ENCODE measurements around the gene DACT3. TPM values are rescaled to one million over a fixed set of nuclear protein-coding genes. Genes with fewer than 3 reads are reported as not detected.

Gene DACT3
- total RNA-seq, 2 experiments from 2014 or later = 0.15 to 0.20 TPM

GRCh38 chr19:46660551-46661019 is 397 bp downstream of the DACT3 start:
- H3K4me1 Mint-ChIP-seq = peaks cover 19% of the 10 kb centered on the region
- DNase-seq = no peak
- POLR2A ChIA-PET = interaction anchor here (1.0 to 3.4 kb wide), 10 partner anchors 11 to 180 kb away, joined by 3 to 34 read pairs (median 6); partner anchors contain the start of gene CALM3
- CTCF ChIA-PET = interaction anchor here (0.9 to 5.9 kb wide), 16 partner anchors 10 to 191 kb away, joined by 3 to 136 read pairs (median 8); partner anchors contain the start of genes AP2S1 and CALM3
- peaks cover 40% of the 10 kb centered on the region for H3K27me3 Mint-ChIP-seq
- H3K4me3 Mint-ChIP-seq = peak overlapping the region; percentile 43
- no peaks in the 10 kb centered on the region for H3K36me3 Mint-ChIP-seq (ENCODE audit: low read depth)
- no peaks in the 10 kb centered on the region for H3K9me3 Mint-ChIP-seq
- no peak overlapping the region for H3K27ac Mint-ChIP-seq

- Mint-ChIP-seq H3K36me3 (ENCODE audit: low read depth) (no peaks in the 10 kb centered on the region), H3K9me3 (no peaks in the 10 kb centered on the region), H3K4me3 (peak overlapping the region; percentile 43), H3K4me1 (peaks cover 19% of the 10 kb centered on the region), H3K27ac (no peak overlapping the region), H3K27me3 (peaks cover 43% of the 10 kb centered on the region)
- DNase-seq = no peak
- CTCF ChIA-PET = interaction anchor here (0.6 to 5.9 kb wide), 3 partner anchors 15 to 163 kb away, joined by 4 to 136 read pairs (median 14); no protein-coding TSS in a partner anchor
- POLR2A ChIA-PET = interaction anchor here (1.0 to 3.4 kb wide), 2 partner anchors 42 to 47 kb away, joined by 3 to 34 read pairs; no protein-coding TSS in a partner anchor
Observed at GRCh38 chr19:46660008-46660517, 919 bp downstream of the DACT3 start.

- Mint-ChIP-seq H3K9me3 (no peaks in the 10 kb centered on the region), H3K4me1 (peaks cover 19% of the 10 kb centered on the region), H3K4me3 (peak overlapping the region; percentile 37), H3K36me3 (ENCODE audit: low read depth) (no peaks in the 10 kb centered on the region), H3K27ac (no peak overlapping the region), H3K27me3 (peaks cover 43% of the 10 kb centered on the region)
- ChIA-PET CTCF (interaction anchor here (0.6 to 5.9 kb wide), 4 partner anchors 45 to 1568 kb away, joined by 3 to 136 read pairs (median 4); no protein-coding TSS in a partner anchor), POLR2A (interaction anchor here (0.7 kb wide), 1 partner anchor 49 kb away, joined by 3 read pairs; no protein-coding TSS in a partner anchor)
- no peak for DNase-seq
Observed at GRCh38 chr19:46659151-46660007, 1.6 kb downstream of the DACT3 start.

GRCh38 chr19:46656541-46656940 is 4.4 kb downstream of the DACT3 start:
- no peak for DNase-seq
- POLR2A ChIA-PET = no interaction called here

GRCh38 chr19:46654621-46655152 is 6.3 kb downstream of the DACT3 start:
- Mint-ChIP-seq H3K27ac (no peak overlapping the region), H3K27me3 (peaks cover 48% of the 10 kb centered on the region), H3K9me3 (no peaks in the 10 kb centered on the region), H3K4me3 (no peak overlapping the region), H3K36me3 (ENCODE audit: low read depth) (no peaks in the 10 kb centered on the region), H3K4me1 (peaks cover 1% of the 10 kb centered on the region)
- ChIA-PET POLR2A (interaction anchor here (1.0 kb wide), 1 partner anchor 15 kb away, joined by 4 read pairs; no protein-coding TSS in a partner anchor), CTCF (no interaction called here)
- DNase-seq = no peak

More at GRCh38 chr19:46656541-46656940, 4.4 kb downstream of the DACT3 start:
- no peak overlapping the region for H3K27ac Mint-ChIP-seq
- no peak overlapping the region for H3K4me3 Mint-ChIP-seq
- H3K27me3 Mint-ChIP-seq = peaks cover 43% of the 10 kb centered on the region
- no peaks in the 10 kb centered on the region for H3K9me3 Mint-ChIP-seq
- H3K4me1 Mint-ChIP-seq = peaks cover 11% of the 10 kb centered on the region
- H3K36me3 Mint-ChIP-seq (ENCODE audit: low read depth) = no peaks in the 10 kb centered on the region
- CTCF ChIA-PET = interaction anchor here (1.5 kb wide), 1 partner anchor 127 kb away, joined by 3 read pairs; no protein-coding TSS in a partner anchor

GRCh38 chr19:46650445-46650844 is 10.5 kb downstream of the DACT3 start:
- POLR2A ChIA-PET = no interaction called here

GRCh38 chr19:46648961-46649960 is 11.7 kb downstream of the DACT3 start:
- POLR2A ChIA-PET = no interaction called here
- H3K4me1 Mint-ChIP-seq = peaks cover 6% of the 10 kb centered on the region
- H3K4me3 Mint-ChIP-seq = no peak overlapping the region
- peaks cover 50% of the 10 kb centered on the region for H3K27me3 Mint-ChIP-seq
- DNase-seq = no peak
- H3K36me3 Mint-ChIP-seq (ENCODE audit: low read depth) = peaks cover 6% of the 10 kb centered on the region
- no peak overlapping the region for H3K27ac Mint-ChIP-seq
- CTCF ChIA-PET = interaction anchor here (1.4 kb wide), 1 partner anchor 12 kb away, joined by 4 read pairs; the partner anchor contains the start of gene DACT3
- H3K9me3 Mint-ChIP-seq = no peaks in the 10 kb centered on the region

More at GRCh38 chr19:46650445-46650844, 10.5 kb downstream of the DACT3 start:
- Mint-ChIP-seq H3K4me1 (peaks cover 6% of the 10 kb centered on the region), H3K9me3 (no peaks in the 10 kb centered on the region), H3K4me3 (no peak overlapping the region), H3K36me3 (ENCODE audit: low read depth) (peaks cover 6% of the 10 kb centered on the region), H3K27ac (no peak overlapping the region), H3K27me3 (peaks cover 54% of the 10 kb centered on the region)
- no peak for DNase-seq
- CTCF ChIA-PET = interaction anchor here (1.2 kb wide), 1 partner anchor 11 kb away, joined by 3 read pairs; the partner anchor contains the start of gene DACT3

GRCh38 chr19:46648060-46648960 is 12.7 kb downstream of the DACT3 start:
- peaks cover 6% of the 10 kb centered on the region for H3K36me3 Mint-ChIP-seq (ENCODE audit: low read depth)
- H3K9me3 Mint-ChIP-seq = no peaks in the 10 kb centered on the region
- no peak for DNase-seq
- peaks cover 46% of the 10 kb centered on the region for H3K27me3 Mint-ChIP-seq
- no peak overlapping the region for H3K4me3 Mint-ChIP-seq
- ChIA-PET POLR2A (no interaction called here), CTCF (interaction anchor here (1.0 to 1.4 kb wide), 2 partner anchors 13 to 14 kb away, joined by 3 to 4 read pairs; partner anchors contain the start of gene DACT3)
- peak overlapping the region; percentile 62 for H3K27ac Mint-ChIP-seq
- peaks cover 6% of the 10 kb centered on the region for H3K4me1 Mint-ChIP-seq

- POLR2A ChIA-PET = no interaction called here
- Mint-ChIP-seq H3K4me3 (no peak overlapping the region), H3K27ac (no peak overlapping the region), H3K4me1 (peaks cover 6% of the 10 kb centered on the region), H3K27me3 (peaks cover 50% of the 10 kb centered on the region), H3K36me3 (ENCODE audit: low read depth) (peaks cover 6% of the 10 kb centered on the region), H3K9me3 (no peaks in the 10 kb centered on the region)
- CTCF ChIA-PET = interaction anchor here (0.7 kb wide), 1 partner anchor 768 kb away, joined by 4 read pairs; no protein-coding TSS in a partner anchor
- DNase-seq = no peak
Observed at GRCh38 chr19:46646402-46646801, 14.6 kb downstream of the DACT3 start.

- ChIA-PET POLR2A (interaction anchor here (2.0 kb wide), 1 partner anchor 43 kb away, joined by 7 read pairs; the partner anchor contains the start of gene CALM3), CTCF (interaction anchor here (0.6 to 1.8 kb wide), 3 partner anchors 17 to 184 kb away, joined by 3 to 5 read pairs (median 5); partner anchors contain the start of gene DACT3)
- Mint-ChIP-seq H3K27me3 (peaks cover 49% of the 10 kb centered on the region), H3K4me3 (no peak overlapping the region), H3K9me3 (no peaks in the 10 kb centered on the region), H3K36me3 (ENCODE audit: low read depth) (peaks cover 6% of the 10 kb centered on the region), H3K27ac (no peak overlapping the region), H3K4me1 (peaks cover 12% of the 10 kb centered on the region)
- no peak for DNase-seq
Observed at GRCh38 chr19:46644720-46645119, 16.3 kb downstream of the DACT3 start.

GRCh38 chr19:46640656-46641055 is 20.3 kb downstream of the DACT3 start:
- DNase-seq = no peak
- Mint-ChIP-seq H3K36me3 (ENCODE audit: low read depth) (no peaks in the 10 kb centered on the region), H3K9me3 (no peaks in the 10 kb centered on the region), H3K4me1 (peaks cover 10% of the 10 kb centered on the region), H3K4me3 (no peak overlapping the region), H3K27ac (no peak overlapping the region), H3K27me3 (peaks cover 29% of the 10 kb centered on the region)
- POLR2A ChIA-PET = interaction anchor here (1.2 to 1.6 kb wide), 2 partner anchors 30 to 105 kb away, joined by 5 to 6 read pairs; partner anchors contain the start of gene FKRP
- CTCF ChIA-PET = interaction anchor here (1.2 to 1.3 kb wide), 2 partner anchors 28 to 40 kb away, joined by 3 to 4 read pairs; partner anchors contain the start of gene CALM3

All from activated CD4-positive, alpha-beta memory T cell treated with anti-CD3 and anti-CD28 coated beads, Interleukin-2, amount 10 ng/mL, durations not matched to agents 7 days and 5 days (primary cell).